NCI-H2171 (cell line): ENCODE measurements around the gene BMX.
A peak's percentile ranks its signal among the peaks of the same experiment; 100 is the strongest.

ENCODE experiments used
- DNase-seq: peaks from one replicate; lab custom pipeline; 2025; lab: John Stamatoyannopoulos, UW

The BMX gene

DNA sequence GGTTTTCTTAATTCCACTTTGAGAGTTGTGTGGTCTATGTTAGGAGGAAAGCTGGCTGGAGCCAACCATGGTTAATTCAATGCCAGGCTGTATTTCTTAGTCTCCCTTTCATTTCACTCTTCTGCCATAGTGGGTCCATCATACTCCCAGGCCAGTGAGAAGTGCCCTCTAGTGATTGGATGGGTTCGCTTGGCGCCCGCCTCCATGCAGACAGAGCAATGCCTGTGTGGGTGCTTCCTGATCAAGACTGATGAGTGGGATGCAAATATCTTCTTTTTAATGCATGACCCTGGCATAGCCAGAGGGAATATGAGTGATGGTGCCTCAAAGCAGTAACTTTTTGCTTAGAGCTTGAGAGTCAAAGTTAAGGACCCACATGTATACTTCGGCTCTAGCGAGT lies 6.4 kb downstream of the BMX start:
- DNase-seq: no peak

DNA sequence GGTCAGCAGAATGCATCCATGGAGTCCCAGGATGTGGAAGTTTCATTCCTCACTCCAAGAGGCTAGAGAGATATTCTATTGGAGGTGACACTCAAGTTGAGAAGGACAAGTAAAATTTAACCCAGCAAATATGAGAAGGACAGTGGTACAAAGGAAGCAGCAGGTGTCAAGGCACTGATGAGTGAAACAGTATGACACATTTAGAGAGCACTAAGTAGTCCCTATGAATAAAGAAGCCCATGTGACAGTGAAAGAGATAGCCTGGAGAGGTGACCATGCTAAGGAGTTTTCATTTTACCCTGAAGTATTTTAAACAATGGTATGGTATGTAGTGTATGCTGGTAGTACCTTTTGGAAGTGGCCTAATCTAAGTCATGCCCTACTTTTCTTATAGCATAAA lies 9.2 kb downstream of the BMX start:
- no peak for DNase-seq

DNA sequence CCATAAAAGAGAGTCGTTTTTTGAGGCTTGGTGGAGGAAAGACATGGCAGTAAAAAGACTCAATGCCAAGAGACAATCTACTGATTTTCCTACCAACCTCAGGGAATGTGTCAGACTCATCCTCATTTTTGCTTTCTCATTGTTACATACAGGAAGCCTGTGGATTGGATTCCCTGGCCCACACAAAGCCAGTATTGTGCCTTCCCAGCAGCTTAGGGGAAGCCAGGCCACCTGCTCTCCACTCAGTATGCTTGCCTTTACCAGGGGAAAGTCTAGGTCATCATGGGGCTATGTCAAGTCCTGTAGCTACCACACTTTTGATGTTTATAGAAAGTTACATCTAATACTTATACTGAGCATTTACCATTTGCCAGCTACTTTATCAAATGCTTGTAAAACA lies 11.0 kb downstream of the BMX start:
- no peak for DNase-seq

DNA sequence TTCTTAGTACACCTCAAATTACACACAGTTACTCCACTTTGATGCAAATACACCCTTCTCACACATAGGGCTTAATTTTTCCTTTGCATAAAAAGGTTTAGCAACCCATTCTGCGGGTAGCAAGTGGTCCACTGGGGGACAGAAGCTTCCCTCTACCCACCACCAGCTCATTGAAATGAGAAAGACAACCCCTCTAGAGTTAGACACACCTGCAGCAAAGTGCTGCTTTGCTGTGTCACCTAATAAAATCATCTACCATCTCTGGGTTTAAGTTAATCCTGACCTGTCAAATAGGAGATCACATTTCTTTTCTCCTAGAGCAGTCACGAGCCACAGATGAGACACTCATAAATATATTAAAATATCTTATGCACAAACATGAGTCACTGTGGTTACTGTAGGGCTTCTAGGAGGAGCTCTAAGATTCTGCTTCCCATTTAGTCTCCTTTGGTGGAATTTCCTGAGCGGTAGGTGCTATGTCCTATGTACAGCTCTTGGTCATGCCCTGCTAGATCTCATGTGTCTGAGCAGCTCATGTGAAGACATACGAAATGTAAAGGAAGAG lies 11.9 kb downstream of the BMX start:
- no peak for DNase-seq

DNA sequence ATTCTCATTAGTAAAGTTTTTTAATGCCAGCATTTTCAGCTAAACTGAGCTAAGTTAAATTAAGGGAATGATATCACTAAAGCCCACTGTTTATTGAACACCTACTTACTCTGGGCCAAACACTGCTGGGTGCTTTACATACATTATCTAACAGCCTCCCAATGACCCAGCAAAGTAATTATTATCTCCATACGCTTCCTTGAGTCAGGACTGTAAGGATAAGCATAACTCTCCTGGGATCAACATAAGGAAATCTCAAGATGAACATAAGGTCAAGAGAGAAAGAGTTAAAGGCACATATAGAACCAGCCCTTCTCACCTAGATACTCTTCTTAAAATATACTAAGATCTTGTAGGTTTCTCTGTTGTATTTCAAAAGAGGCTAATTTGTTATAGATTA lies 13.7 kb downstream of the BMX start:
- DNase-seq: no peak

DNA sequence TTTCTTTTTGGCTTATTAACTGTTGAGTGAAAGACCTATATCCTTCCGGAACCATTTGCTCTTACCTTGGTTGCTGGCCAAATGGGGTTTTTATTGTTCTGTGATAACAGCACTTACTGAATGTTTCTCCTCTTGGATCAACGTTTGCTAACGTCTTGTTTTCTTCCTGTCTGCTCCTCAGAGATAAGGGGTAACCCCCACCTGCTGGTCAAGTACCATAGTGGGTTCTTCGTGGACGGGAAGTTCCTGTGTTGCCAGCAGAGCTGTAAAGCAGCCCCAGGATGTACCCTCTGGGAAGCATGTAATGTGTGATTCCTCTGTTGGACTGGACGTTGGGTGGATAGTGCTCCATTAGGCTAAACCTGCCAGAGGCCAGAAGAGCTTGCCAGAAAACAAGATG lies 15.3 kb downstream of the BMX start:
- no peak for DNase-seq

DNA sequence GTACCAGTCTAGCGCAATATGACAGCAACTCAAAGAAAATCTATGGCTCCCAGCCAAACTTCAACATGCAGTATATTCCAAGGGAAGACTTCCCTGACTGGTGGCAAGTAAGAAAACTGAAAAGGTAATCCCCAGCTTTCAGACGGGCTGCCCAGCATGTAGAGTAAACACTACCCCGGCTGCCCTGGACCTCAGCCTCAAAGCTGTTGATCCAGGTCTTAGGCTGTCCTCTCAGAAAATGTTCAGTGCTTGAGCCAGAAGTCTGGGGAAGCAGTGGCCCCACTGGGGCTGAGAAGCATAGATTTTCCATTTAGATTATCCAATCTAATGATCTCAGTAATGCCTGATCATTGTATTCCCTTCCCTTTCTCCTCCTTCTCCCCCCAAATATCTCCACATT lies 21.9 kb downstream of the BMX start:
- DNase-seq: no peak

DNA sequence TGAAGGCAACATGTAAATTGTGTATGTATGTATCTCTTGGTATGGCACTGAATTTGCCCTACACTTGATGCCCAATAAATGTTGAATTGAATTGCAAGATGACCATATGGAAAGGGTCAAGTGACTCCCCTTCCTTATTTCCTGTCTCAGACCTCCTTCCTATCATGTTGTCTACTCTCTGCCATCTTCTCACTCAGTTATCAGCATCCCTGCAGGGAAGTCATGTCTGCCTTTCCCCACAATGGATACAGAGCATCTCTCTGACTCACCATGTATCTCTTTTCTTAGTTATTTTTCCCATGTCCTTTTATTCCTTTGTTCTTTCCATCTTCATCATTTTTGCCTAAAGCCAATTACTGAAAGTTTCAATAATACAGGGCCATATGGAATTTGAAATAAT lies 22.5 kb downstream of the BMX start:
- DNase-seq: no peak

DNA sequence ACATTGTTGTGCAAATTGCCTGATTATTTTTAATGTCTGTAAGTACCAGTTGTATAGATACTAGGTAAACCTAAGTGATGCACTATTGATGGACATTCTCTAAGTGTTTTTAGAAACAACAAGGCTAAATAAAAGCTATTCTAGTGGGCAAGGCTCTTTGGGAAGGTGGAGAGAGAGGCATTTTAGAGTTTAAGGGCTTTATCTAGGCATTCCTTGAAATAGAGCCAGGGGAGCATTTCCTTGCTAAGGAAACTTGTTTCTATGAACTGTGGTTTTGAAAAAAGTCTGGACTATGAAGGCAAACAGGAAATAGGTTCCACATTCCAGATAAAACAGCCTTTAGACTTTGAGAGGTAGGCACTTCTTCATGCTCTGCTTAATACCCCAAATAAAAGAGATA lies 23.8 kb downstream of the BMX start:
- no peak for DNase-seq

DNA sequence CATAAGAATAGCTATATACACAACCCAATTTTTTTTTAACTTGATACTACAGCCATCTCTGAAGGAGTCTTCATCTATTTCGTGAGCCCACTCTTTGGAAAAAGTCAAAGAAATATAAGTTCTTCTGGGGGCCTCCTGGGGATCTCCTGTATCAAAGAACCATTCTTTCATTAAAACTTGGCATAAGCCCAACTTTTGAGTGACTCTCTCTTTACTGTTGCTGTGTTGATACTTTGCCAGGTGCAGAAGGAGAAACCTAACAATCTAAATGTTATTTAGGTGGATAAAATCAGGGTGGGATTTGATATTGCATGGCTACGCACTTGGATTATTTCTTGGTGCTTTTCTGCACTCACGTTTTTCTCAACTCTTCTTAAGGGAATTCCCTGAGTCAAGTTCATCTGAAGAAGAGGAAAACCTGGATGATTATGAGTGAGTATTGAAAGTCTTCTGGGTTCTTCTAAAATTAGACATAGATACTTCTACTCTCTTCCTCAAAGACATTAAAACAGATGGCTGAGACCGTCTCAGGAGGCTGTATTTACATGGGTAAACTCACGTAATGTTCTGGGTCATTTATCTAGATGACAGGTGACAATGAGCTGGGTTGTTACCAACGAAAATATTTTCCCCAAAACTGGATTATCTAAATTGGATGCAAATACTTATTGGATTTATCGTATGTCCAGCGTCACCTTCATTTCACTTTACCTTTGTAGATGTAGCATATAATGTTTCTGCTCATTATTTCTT lies 25.2 kb downstream of the BMX start:
- peak; percentile 51 for DNase-seq

DNA sequence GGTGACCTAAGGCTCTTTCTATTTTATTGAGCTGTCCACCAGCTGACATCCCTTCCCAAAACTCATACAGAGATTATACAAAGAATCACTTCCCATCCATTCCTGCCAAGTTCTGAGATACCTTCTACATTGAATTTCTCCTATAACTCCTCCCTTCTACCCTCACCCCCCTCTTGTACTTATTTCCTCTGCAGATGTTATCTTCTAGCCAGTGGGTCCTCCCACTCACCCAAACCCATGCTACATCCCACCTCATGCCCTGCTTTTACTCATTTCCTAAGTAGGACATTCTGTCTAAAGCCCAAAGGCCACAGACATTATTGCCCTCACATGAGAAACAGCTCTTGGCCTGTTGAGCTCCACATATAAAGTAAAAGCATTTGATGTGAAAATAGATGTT lies 28.6 kb downstream of the BMX start:
- DNase-seq: no peak

DNA sequence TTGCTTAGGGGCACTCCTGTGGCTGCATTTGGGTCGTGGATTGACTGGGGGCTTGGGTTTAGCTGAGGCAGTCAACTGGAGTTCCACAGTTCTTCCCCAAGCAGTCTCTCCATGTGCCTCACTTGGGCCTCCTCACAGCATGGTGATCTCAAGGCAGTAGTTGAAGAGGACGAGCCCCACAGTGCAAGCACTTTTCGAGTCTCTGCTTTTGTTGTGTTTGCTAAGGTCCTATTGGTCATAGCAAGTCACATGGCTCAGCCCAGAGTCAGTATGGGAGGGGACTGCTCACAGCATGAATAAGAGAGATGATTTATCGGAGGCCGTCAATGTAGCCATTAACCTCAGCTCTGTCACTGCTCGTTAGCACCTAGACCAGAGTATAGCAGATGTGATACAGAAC lies 29.7 kb downstream of the BMX start:
- no peak for DNase-seq

DNA sequence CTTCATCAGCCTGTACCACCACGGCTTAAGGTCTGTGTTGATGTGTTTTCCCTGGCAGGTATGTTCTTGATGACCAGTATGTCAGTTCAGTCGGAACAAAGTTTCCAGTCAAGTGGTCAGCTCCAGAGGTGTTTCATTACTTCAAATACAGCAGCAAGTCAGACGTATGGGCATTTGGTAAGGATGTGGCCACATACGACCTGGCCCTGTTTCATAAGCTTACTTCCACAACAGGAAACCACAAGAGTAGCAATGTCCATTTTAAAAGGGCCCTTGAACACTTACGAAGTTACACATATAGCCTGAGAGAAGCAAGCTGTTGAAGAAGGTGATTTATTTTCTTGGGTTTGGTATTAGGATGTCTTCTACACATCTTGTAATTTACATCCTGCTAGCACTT lies 46.1 kb downstream of the BMX start:
- DNase-seq: no peak

DNA sequence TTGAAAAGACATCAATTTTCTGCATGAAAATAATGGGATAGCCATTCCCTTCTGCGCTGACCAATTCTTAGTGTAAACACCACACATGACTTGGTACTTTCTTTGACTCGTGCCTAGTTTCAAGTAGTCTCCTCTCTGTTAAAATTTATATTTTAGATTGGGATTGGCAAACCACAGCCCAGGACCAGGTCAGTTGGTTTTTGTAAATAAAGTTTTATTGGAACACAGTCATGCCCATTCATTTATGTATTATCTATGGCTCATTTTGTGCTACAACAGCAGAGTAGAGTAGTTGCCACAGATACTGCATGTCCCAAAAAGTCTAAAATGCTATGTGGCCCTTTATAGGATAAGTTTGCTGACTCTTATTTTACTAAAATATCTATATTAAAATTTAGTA lies 46.7 kb downstream of the BMX start:
- DNase-seq: no peak

DNA sequence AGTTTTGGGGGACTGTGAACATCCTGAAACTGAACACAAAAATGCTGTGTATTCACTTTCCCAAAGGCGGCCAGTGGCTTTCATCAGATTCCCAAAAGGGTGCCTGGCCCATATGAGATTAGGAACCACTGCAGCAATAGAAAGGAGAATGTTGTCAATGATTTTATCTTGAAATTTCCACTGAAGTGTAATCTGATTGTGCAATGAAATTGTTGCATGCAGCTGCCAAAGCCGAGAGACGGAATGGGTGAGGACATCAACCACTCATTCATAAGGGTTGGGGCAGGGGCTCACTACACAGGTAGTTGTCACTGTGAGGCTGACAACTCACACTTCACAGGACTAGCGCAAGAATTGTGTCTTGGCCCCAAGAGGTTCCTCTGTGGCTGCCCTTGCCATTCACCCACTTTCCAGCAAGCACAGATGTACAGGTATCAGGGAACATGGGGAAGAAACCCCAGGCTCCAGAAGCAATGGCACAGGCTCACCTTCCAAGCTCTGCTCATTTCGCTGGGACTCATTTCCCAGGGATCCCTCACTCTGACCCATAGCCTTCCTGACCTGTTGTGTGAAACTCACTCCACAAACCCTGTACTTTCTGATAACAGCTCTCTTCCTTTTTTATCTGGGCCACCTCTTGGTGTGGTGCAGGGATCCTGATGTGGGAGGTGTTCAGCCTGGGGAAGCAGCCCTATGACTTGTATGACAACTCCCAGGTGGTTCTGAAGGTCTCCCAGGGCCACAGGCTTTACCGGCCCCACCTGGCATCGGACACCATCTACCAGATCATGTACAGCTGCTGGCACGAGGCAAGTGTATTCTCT lies 48.8 kb downstream of the BMX start:
- DNase-seq: no peak

DNA sequence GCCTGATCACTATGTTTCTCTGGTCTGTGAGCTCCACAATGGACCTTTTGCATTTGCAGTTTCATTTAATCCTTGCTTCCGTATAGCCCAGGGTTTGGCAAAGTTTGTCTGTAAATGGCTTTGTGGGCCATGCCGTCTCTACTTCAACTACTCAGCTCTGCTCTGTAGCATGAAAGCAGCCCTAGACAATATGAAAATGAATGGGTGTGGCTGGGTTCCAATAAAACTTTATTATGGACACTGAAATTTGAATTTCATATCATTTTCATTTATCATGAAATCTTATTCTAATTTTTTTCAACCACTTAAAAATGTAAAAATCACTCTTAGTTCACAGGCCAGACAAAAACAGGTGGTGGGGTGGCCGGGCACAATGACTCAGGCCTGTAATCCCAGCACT lies 58.6 kb downstream of the BMX start:
- DNase-seq: no peak

DNA sequence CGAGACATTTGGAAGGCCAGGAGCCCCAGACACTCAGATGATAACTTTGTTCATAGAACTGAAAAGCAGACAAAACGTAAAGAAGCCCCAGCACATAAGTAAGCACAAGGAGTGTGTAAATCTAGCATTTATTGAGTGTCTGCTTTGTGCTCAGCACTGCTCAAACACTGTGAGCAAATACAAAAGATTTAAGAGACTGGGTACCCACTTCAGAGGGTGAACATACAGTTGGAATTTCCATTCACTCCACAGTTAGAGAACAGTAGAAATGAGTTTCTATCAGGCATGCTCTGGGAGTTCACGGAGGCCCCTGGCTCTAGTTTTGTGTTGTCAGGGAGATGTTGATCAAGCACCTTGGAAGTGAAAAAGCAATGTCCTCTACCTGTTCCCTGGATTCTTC lies 60.3 kb downstream of the BMX start:
- DNase-seq: no peak

DNA sequence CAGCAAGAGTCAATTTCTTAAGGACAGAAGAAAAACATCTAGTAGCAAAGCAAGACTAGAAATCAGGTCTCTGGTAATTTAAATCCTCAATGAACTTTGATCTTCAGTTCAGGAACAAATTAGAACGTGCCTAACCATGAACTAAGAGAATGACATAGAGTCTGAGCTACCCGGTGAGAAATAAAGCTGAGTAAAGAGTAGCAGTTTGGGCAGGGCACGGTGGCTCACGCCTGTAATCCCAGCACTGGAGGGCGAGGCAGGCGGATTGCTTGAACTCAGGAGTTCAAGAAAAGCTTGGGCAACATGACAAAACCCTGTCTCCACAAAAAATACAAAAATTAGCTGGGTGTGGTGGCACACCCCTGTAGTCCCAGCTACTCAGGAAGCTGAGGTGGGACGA lies 62.4 kb downstream of the BMX start:
- DNase-seq: no peak

DNA sequence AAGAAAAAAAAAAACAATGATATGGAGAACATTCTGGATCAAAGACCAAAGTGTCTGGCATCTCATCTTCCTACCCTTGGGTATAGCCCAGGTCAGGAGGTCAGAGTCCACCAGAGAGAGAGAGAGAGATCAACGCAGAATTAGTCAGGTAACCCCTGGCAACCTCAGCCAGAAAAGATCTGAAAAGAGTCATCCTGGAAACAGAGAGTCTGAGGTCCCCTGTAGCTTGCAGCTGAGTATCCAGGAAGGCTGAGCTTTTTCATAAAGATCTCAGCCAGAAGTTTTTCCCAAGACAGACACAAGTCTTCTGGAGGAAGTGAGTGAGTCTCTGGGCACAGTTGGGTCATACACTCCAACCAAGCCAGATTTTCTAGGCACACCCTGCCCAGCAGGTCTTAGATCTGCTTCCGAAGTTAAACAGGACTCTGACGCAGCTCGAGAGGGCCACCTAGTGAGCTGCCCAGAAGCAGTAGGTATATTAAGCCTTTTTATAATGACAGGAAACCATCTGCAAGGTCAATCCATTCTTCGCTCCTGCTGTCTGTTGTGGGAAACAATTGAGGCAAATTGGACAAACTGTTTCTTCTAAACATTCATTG lies 64.5 kb downstream of the BMX start:
- peak; percentile 2 for DNase-seq

DNA sequence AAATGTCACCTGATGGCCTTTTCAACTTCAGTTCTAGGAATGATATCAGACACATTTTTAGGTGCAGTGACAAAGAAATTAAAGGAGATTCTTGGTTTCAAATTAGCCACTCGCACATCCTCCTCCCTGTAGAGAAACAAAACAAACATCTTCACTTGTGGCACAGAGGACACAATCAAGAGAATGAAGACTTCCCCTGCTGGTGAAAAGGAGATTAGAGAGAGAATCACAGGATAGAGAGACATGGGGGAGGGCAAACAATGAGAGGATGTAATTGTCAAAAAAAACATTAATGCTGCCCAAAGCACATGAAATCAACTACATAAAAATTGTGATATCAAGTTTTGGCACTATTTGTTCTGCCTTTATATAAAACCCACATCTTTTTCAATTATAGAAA lies 65.6 kb downstream of the BMX start:
- no peak for DNase-seq

DNA sequence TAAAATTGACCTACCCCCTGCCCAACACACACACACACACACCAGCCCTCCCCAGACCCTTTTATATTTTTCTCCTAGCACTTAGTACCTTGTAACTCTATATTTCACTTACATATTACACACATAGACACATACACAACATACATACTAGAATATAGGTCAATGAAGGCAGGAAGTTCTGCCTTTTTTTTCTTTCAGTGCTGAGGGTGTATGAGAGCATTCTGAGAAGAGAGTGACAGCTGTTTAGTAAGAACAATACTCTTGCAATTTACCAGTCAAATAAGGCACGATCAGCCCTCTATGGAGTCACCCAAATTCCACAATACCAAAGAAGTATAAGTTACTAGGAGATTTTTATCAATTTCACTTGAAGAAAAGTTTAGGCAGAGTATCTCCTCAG lies 66.7 kb downstream of the BMX start:
- DNase-seq: no peak

DNA sequence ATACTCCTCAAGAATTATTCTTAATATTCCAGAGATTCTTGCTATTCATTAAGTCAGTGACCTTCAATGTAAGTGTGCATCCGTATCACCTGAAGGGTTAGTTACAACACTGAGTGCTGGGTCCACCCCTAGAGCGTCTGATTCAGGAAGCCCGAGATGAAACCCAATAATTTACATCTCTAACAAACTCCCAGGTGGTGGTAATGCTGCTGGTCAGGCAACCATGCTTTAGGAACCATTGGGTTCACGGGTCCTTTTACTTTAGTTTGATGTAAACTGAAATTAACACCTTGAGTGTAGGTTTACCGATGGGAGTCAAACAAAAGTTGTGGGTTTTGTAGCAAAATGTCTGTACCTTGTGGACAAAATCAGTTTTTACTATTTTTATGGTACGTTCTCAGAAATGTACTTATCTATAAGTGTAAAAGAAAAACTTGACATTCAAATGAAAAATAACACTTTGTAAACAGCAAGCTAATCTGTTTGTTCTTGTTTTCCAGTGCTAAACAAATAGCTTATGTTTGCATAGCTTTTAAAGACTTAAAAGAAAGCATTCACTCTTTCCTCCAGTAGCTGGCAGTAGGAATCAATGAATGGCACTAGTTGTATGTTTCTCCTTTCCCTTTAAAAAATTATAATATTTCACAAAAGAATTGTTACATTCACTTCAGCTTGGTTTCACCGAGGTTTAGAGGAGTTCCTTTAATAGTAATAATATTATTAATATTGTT lies 67.4 kb downstream of the BMX start:
- DNase-seq: no peak
